ENCODE measurements around the gene SH3BP4.
"Not testable (repeated sequence)": the region's sequence is repeated elsewhere in the genome, so short reads cannot be mapped to it uniquely, and the experiment has no call there.

SH3BP4 gene

GRCh38 chr2:235057616-235058015 lies 105.8 kb downstream of the SH3BP4 start:
- not testable (repeated sequence) for DNase-seq (ENCODE audit: low read depth)

- DNase-seq (ENCODE audit: low read depth): no peak
Measured at GRCh38 chr2:235059161-235059560, 107.3 kb downstream of the SH3BP4 start.

GRCh38 chr2:235061656-235062055 lies 109.8 kb downstream of the SH3BP4 start:
- no peak for DNase-seq (ENCODE audit: low read depth)

- DNase-seq (ENCODE audit: low read depth): no peak
Measured at GRCh38 chr2:235063471-235063961, 111.7 kb downstream of the SH3BP4 start.

- DNase-seq (ENCODE audit: low read depth): no peak
Measured at GRCh38 chr2:235064976-235065375, 113.2 kb downstream of the SH3BP4 start.

DNA sequence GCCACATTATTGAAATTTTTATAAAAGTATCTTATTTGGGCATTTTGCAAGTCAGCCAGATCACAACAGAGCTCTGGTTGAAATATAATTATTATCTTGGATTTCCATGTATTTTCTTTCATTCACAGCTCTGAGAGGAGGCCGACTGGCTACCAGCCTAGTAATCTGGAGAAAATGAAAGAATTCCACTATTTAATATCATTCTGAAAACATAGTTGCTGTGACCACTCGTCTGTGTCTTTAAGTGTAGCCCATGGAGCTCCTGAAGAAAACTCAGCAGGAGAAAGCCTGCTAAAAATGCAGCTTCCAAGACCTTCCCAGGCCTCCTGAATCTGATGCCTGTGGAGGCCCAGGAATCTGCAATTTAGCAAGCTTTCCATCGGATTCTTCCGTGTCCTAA lies 114.7 kb downstream of the SH3BP4 start:
- DNase-seq (ENCODE audit: low read depth): no peak

- DNase-seq (ENCODE audit: low read depth): no peak
Measured at GRCh38 chr2:235066895-235067294, 115.1 kb downstream of the SH3BP4 start.

DNA sequence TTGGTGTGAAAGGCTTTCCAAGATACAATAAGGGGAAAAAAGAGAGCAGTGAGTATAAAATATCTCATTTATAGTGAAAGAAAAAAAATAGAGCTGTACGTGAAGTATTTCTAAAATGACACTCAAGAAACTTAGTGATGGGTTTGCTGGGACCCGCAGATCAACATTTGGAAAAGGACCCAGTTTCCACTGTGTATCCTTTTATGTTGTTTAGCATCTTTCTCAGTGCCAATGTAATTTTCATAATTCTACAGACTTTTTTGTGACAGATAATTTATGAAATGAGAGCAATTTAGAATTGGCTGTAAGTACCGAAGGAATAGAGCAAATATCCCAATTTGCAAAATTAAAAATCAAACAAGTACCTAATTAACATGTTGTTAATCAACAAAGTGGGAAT lies 116.9 kb downstream of the SH3BP4 start:
- DNase-seq (ENCODE audit: low read depth): no peak

DNA sequence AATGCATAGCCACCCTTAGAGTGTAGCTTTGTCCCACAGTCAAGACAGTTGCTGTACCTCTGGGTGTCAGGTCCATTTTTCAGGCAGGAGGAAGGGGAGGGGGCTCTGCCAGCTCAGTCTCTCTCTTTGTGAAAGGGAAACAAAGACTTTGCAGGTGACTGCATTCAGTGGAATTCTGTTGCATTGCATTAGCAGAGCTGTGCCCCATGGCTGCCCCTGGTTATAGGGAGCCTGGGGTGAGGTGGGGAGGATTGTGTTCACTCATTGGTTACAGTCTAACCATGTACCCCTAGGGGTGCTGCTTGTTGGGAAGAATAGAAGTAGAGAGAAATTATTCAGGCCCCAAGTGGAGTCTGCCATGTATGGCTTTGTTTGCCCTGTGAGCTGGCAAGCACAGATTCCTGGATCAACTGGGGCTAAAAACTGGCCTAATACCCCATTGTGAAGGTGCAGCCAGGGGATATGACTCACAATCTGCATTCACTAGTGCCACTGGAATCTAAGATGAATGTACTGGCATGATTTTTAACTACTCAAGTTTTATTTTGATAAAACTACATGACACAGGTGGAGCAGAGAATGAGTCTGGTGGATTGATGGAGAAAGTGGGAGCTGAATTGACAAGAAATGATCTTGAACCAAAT lies 118.4 kb downstream of the SH3BP4 start:
- no peak for DNase-seq (ENCODE audit: low read depth)

DNA sequence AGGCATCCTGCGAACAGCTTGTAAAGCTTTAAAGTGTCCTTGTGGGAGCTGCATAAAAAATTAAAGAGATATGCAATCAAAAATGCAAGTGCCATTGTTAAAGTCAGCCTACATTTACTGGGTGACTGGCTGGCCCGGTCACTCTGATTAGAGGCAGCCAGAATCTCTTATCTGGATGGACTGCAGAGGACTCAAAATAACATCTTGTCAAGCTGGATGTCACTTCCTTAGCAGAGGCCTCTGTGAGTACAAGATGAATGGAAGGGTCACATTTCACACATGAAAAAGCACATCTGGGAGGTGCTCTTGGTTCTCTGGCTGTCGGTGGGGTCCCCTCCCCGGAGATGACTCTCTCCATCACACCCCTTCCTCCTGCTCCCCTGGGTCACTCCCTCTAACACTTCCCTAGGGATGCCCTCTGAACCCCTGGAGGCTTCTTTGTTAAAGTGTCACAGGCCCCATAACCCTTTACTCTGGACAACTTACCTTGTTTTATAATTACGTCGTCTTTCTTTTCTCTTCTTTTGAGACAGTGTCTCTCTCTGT lies 122.1 kb downstream of the SH3BP4 start:
- DNase-seq (ENCODE audit: low read depth): no peak

DNA sequence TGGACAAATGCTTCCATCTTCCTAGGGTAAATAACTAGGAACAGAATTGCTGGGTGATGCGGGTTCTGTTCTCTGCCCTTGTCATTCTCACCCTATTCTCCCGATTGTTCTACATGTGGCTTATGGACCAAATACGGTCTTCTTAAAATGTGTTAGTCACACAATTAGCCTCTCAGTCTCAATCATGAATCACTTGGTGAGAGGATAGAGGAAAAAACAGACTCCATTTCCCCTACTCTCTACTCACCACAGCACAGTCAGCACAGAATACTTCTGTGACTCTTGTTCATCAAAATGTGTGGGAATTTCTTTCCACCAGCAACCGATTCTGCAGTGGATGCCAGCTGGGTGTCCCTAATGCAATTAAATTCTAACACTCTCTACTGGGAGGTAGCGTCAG lies 125.2 kb downstream of the SH3BP4 start:
- DNase-seq (ENCODE audit: low read depth): no peak

- no peak for DNase-seq (ENCODE audit: low read depth)
Measured at GRCh38 chr2:235078182-235078581, 126.4 kb downstream of the SH3BP4 start.

- no peak for DNase-seq (ENCODE audit: low read depth)
Measured at GRCh38 chr2:235078914-235079472, 127.2 kb downstream of the SH3BP4 start.

GRCh38 chr2:235080101-235080500 lies 128.3 kb downstream of the SH3BP4 start:
- no peak for DNase-seq (ENCODE audit: low read depth)

GRCh38 chr2:235082578-235083338 lies 130.9 kb downstream of the SH3BP4 start:
- no peak for DNase-seq (ENCODE audit: low read depth)

GRCh38 chr2:235083822-235084221 lies 132.0 kb downstream of the SH3BP4 start:
- no peak for DNase-seq (ENCODE audit: low read depth)

GRCh38 chr2:235084424-235084823 lies 132.6 kb downstream of the SH3BP4 start:
- no peak for DNase-seq (ENCODE audit: low read depth)

DNA sequence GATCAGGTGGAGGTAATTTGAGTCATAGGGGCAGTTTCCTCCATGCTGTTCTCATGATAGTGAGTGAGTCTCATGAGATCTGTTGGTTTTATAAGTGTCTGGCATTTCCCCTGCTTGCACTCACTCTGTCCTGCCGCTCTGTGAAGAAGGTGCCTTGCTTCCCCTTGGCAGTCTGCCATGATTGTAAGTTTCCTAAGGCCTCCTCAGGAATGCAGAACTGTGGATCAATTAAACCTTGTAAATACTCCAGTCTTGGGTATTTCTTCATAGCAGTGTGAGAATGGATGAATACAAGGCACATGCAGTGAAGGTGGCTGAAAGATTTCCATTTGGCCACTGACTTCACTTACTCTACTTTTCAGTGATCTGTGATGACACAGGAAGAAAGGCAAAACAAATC lies 133.7 kb downstream of the SH3BP4 start:
- no peak for DNase-seq (ENCODE audit: low read depth)

- DNase-seq (ENCODE audit: low read depth): no peak
Measured at GRCh38 chr2:235086481-235087184, 134.8 kb downstream of the SH3BP4 start.

GRCh38 chr2:235087832-235088495 lies 136.1 kb downstream of the SH3BP4 start:
- no peak for DNase-seq (ENCODE audit: low read depth)

GRCh38 chr2:235088496-235088921 lies 136.7 kb downstream of the SH3BP4 start:
- no peak for DNase-seq (ENCODE audit: low read depth)

DNA sequence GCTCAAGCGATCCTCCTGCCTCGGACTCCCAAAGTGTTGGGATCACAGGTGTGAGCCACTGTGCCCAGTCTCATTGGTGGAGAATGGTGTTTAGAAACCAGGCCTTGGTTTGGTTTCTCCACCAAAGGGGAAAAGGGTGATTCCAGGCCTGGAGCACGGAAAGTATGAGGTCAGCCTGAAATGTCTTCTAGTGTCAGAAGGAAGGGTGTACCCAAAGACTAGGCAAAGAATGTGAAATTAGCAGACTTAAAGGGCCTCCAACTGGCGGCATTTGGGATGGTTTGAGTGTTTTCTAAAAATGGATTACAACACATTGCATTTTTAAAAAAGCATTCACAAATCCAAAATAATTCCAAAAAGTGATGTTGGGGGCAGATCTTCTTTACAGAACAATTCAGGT lies 139.6 kb downstream of the SH3BP4 start:
- DNase-seq (ENCODE audit: low read depth): no peak

Data from T follicular helper cell (primary cell).